Astrocyte of the spinal cord (primary cell): ENCODE results near the gene PRKAR1B.
"Not testable (repeated sequence)": the region's sequence is repeated elsewhere in the genome, so short reads cannot be mapped to it uniquely, and the experiment has no call there.

Experiments used
- DNase-seq: peaks from one replicate; pipeline ENCODE4 v3.0.0; 2011; ENCODE audit warnings: low read depth, low spot score
- H3K4me3 ChIP-seq: 2 replicates; pipeline ENCODE4 v1.5.1; 2011; ENCODE audit warnings: low read depth, mild to moderate bottlenecking, low read length, moderate library complexity
- in situ Hi-C: cut with HindIII; loops from 2 replicates; pipeline ENCODE4 v1.10.0; 2017; ENCODE audit warnings: low sequenced_read_pairs
- TF ChIP-seq, protein P1 (sequence below): IDR thresholded peaks from 2 replicates; pipeline ENCODE4 v1.5.1; 2012; ENCODE audit warnings: low read depth, mild to moderate bottlenecking, low read length, inconsistent platforms

Gene PRKAR1B

DNA sequence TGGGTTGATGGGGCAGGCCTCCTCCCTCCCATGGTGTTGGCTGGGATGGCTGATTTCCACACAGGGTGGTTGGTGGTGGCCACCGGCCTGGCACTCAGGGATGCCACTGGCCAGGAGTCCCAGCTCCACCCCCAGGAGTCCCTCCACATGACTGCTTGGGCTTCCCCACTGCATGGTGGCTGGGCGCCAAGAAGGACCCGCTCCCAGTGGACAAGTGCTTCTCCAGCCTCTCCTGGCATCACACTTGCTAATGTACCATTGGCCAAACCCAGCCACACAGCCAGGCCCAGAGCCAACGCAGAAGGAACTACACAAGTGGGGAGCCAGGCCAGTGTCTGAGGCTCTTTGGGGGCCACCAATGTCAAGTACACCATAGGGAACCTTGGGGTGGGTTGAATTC is 74.2 kb downstream of the PRKAR1B start:
- in situ Hi-C loops: no loop called here
- H3K4me3 ChIP-seq: no peak overlapping the region
- TF ChIP-seq, protein P1, sequence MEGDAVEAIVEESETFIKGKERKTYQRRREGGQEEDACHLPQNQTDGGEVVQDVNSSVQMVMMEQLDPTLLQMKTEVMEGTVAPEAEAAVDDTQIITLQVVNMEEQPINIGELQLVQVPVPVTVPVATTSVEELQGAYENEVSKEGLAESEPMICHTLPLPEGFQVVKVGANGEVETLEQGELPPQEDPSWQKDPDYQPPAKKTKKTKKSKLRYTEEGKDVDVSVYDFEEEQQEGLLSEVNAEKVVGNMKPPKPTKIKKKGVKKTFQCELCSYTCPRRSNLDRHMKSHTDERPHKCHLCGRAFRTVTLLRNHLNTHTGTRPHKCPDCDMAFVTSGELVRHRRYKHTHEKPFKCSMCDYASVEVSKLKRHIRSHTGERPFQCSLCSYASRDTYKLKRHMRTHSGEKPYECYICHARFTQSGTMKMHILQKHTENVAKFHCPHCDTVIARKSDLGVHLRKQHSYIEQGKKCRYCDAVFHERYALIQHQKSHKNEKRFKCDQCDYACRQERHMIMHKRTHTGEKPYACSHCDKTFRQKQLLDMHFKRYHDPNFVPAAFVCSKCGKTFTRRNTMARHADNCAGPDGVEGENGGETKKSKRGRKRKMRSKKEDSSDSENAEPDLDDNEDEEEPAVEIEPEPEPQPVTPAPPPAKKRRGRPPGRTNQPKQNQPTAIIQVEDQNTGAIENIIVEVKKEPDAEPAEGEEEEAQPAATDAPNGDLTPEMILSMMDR: no peak
- no peak for DNase-seq

DNA sequence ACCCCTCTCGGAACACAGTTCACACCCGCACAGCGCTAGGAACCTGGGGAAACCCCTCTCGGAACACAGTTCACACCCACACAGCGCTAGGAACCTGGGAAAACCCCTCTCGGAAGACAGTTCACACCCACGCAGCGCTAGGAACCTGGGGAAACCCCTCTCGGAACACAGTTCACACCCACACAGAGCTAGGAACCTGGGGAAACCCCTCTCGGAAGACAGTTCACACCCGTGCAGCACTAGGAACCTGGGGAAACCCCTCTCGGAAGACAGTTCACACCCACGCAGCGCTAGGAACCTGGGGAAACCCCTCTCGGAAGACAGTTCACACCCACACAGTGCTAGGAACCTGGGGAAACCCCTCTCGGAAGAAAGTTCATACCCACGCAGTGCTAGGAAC is 74.9 kb downstream of the PRKAR1B start:
- DNase-seq, H3K4me3 ChIP-seq, in situ Hi-C loops: not testable (repeated sequence)

DNA sequence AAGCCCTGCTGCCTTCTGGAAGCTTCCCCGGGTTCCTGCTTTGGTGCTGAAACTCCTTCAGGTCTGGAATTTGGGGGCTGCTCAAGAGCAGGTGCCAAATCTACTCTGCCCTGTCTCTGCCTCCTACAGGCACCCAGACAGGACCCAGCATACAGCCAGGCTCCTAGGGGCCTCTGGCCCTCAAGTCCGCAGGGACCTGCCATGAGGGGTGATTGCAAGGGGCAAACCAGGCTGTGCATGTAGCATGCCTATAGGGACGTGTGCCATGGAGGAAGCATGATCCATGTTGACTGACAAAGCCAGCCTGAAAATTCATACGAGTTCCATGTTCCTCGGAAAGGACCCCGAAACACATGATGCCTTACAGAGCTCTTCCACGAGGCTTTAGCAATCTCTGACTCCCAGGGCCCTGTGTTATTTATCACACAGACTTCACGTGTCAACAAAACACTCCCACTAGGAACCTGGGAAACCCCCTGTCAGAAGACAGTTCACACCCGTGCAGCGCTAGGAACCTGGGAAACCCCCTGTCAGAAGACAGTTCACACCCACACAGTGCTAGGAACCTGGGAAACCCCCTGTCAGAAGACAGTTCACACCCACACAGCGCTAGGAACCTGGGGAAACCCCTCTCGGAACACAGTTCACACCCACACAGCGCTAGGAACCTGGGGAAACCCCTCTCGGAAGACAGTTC is 75.9 kb downstream of the PRKAR1B start:
- no peak for DNase-seq
- in situ Hi-C loops: no loop called here
- TF ChIP-seq, protein P1: no peak
- no peak overlapping the region for H3K4me3 ChIP-seq

DNA sequence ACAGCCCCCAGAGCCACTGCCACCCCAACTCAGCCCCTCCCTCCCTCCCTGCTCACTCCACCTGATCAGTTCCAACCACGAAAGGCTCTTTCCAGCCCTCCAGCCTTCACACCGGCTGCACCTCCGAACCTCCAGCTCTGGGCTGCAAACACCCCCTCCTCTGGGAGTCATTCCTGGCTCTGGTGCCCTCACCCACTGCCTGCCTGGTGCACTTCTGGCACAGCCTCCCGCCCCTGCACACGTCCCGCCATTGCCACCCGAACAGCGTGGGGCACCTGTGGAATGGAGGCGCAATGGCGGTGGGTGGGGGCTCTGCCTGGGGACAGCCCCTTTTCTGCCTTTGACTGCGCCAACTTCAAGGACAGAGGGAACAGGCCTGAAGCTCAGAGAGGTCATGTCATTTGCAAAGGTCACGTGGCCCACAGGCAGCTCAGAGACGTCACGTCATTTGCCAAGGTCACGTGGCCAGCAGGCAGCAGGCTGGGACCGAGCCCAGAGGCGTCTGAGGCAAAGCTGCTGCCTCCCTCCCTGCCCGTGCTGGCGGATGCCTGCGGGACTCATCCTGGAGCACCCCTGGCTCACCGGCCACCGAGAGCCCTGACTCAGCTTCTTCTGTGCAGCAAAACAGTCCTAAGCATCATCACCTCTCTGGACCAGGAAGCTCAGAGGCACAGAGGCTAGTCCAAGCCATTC is 76.6 kb downstream of the PRKAR1B start:
- TF ChIP-seq, protein P1: no peak
- in situ Hi-C loops: no loop called here
- no peak for DNase-seq
- no peak overlapping the region for H3K4me3 ChIP-seq

DNA sequence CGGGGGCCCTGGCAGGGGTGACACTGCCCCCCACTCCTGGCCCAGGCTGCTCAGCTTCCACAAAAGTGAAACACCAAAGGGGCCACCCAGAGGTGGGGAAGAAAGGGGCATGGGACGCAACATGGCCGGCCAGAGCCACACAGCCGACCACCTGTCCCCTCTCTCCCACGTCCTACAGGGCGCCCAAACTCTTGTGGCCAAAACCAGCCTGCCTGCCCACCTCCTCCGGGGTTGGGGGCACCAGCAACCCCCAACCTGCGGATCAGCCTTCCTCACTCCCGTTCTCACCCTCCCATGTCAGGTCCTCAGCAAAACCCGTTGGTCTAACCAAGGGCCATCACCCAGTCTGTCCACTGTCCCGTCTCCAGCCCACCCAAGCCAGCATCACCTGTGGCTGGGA is 80.1 kb downstream of the PRKAR1B start:
- H3K4me3 ChIP-seq: no peak overlapping the region
- TF ChIP-seq, protein P1: no peak
- no peak for DNase-seq
- in situ Hi-C loops: no loop called here

DNA sequence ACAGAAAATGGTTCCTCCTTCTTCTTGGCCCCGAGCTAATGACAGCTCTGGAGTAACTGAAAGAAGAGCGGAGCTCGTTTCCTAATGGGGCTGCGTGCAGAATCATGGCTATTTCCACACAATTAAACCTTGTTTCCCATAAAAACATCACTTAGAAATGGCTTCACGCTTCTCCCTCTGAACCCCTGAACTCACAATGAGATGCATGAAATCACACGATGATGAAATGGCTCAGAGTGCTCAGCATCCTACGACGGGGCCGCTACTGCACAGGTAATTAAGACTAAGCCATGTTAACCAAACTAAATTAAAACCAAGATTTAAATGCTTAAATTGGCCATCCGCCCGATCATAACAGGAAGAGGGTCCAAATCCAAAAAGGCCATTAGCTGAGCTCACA is 80.6 kb downstream of the PRKAR1B start:
- in situ Hi-C loops: no loop called here
- no peak for DNase-seq
- TF ChIP-seq, protein P1: no peak

DNA sequence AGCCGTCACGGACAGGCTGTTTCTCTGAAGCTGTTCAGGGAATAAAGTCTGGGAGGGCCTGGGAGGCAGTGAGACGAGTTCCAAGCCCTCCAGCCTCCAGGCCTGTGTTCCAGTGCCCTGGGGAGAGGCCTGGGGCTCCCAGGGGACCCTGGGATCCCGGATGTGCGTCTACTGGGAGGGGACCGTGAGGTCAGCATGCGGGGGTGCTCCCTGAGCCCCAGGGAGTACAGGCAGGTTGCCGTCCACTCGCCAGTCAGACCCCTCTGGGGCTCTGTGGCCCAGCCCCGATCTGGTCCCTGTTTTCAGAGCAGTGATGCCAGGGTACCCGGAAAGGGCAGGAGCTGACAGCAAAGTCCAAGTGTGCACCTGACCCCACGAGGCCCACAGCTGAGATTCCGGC is 81.5 kb downstream of the PRKAR1B start:
- in situ Hi-C loops: no loop called here
- no peak for DNase-seq
- no peak overlapping the region for H3K4me3 ChIP-seq
- TF ChIP-seq, protein P1: no peak

More for the DNA sequence above, 80.6 kb downstream of the PRKAR1B start:
- no peak overlapping the region for H3K4me3 ChIP-seq
